Activated naive CD4-positive, alpha-beta T cell treated with anti-CD3 and anti-CD28 coated beads, Interleukin-2, amount 50 U/mL, for 16 hours (primary cell): Measurements from ENCODE around the gene PRSS57.
A peak's percentile ranks its signal among the peaks of the same experiment; 100 is the strongest.
"Not testable (repeated sequence)": the region's sequence is repeated elsewhere in the genome, so short reads cannot be mapped to it uniquely, and the experiment has no call there.

Source experiments
- DNase-seq: peaks from one replicate; pipeline ENCODE4 v3.0.0-alpha.2; 2020

The PRSS57 gene

GRCh38 chr19:666985-667573, 28.2 kb downstream of the PRSS57 start:
- DNase-seq: not testable (repeated sequence)

DNA sequence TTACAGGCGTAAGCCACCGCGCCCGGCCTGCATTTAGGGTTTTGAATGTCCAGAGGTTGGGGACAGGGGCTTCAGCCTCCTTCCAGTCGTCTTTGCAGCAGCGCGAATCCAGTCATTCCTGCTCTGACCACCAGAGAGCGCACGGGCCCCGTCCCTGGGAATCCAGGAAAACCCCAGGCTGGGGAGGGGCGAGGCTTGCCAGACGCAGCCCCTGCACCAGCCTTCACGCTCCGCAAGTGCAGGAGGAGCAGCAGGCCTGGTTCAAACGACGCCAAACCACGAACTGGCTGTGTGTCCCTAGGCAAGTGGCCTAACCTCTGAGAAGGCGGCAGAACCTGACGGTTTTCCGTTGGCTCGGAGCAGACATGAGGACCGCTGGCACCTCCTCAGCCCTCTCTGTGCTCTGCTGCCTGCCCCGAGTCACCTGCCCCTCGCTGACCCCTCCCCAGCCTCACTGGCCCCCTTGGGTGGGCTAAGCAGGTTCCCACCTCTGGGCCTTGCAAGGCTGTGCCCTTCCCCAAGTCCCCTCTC, 30.3 kb downstream of the PRSS57 start:
- peak; percentile 87 for DNase-seq

- DNase-seq: no peak
Observed at GRCh38 chr19:663682-664117, 31.6 kb downstream of the PRSS57 start.

DNA sequence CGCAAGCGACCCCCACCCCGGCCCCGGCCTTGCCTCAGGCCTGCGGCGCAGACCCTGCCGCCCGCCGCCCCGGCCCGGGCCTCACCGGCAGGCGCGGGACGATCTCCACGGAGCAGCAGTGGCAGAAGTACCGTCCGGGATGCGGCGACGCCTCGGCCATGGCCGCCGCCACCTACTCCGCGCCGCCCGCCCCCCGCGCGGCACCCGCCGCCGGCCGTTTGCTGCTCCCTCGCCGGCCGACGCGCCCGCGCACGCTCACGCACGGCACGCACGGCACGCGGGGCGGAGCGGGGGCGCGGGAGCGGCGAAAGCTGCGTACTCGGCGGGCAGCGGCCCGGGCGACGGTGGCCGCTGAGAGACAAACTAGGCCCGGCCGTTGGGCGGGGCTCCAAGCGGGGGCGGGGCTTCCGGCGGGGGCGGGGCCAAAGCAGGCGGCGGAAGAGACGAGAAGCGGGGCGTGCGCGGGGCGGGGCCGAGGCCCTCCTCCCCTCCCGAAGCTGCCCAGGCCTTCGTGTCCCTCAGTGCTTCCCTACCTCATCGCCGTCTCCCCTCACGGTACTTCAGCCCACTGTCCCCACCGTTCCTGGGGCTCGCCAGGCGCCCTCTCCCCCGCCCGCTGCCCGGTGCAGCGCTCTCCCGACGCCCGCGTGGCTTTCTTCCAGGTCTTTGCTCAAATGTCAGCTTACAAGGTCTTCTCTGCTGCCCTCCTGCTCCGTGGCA, 32.1 kb downstream of the PRSS57 start, which contains the start of gene RNF126:
RNF126 (minus strand) TSS at position 253 of the 720 bp plus-strand sequence; CDS start at position 160, 93 bp downstream.
- DNase-seq: peak; percentile 90

DNA sequence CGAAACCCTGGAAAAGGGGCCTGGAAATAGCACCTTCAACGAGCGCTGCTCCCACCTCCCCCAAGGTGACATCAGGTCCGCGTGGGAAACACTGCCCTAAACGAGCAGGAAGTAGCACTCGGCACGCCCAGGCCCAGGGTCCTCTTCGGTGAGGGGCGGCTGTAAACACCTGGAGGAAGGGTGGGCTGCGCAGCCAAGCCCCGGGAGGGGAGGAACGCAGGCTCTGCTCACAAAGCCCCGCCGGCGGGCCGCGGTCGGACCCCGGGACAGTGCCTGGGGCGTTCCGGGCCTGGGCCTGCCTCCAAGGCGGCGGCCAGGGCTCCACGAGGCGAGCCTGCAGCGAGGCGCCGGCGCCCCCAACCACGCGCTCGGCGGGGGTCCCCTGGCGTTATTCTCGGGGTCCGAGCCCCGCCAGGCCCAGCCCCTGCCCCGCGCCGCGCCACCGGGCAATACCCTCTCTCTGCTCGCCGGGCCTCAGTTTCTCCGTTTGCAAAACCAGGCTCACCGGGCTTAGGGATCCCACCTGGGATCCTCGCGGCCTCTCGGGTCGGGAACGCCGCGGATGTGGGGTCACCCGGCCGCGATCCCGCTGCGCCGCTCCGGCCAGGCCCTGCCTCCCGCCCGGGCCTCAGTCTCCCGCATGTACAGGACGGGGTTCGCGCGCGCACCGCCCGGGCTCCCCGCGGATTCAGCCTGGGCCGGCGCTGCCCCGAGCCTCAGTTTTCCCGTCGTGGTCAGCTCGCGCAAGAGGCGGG, 32.9 kb downstream of the PRSS57 start:
- DNase-seq: peak; percentile 80

GRCh38 chr19:661427-662196, 33.6 kb downstream of the PRSS57 start:
- peak; percentile 62 for DNase-seq

DNA sequence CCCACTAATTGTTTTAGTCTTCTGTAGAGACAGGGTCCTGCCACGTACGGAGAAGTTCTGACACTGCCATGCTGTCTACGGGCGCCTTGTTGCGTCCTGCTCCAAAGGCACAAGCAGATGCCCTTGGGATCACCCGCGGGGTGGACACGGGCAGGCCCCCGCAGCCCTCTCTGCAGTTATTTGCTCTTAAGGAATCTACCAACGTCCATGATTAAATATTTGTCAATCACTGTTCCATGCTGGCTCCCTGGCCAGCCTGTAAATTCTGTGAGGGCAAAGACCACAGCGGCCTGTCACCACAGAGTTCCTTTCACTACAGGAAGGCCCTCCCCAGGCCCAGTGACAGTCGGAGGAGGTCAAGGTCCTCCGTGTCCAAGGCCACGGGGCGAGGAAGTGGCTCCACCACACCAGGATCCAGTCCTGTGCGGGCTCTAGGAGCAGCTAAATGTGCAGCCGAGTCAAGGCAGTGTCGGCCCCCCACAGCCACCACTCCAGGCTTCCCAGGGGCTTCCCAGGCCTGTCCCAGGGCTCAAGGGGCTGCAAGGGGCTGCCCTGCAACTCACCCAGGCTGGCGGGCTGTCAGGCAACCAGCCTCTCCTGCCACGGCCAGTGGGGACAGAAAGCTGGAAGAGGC, 34.3 kb downstream of the PRSS57 start:
- peak; percentile 13 for DNase-seq

DNA sequence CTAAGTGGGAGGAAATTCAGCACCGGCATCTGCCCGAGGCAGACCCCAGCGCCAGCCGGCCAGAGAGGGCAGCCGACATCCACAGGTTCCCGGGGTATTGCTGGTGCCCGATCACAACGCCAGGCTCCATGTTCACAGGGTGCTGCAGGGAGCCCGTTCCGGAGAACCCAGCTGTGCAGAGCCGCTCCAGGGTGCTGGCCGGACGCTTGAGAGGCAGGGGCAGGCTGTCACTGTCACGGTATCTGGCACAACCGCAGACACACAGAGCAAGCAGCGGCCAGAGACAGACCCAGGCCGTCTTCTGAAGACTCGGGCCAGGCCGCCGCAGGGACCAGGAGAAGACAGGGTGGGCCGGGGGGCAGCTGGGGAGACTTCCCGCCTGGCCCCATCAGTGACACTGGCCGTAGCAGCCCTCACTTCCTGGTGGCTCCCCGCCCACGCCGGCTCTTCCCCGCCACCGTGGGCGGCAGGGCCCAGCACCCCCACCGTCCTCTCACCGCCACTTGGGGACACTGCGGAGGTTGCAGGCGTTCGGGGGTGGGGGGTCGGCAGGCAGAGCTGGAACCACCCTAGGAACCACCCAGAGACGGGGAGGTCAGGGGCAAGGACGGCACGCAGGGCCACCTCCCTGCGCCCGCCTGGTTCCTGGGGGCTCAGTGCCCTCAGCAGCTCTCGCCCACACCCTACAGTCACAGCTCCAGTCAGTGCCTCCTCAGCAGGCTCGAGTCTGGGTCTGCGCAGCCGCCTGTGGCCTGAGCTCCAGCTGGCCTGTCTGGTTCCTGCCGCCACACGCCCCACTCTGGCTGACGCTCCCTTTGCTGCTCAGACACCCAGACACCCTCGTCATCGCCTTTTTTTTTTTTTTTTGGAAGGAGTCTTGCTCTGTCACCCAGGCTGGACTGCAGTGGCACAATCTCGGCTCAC, 36.1 kb downstream of the PRSS57 start:
- no peak for DNase-seq

- no peak for DNase-seq
Observed at GRCh38 chr19:658059-658839, 37.0 kb downstream of the PRSS57 start.

GRCh38 chr19:657611-658010, 37.6 kb downstream of the PRSS57 start:
- DNase-seq: no peak

GRCh38 chr19:656751-657559, 38.3 kb downstream of the PRSS57 start:
- peak; percentile 12 for DNase-seq

DNA sequence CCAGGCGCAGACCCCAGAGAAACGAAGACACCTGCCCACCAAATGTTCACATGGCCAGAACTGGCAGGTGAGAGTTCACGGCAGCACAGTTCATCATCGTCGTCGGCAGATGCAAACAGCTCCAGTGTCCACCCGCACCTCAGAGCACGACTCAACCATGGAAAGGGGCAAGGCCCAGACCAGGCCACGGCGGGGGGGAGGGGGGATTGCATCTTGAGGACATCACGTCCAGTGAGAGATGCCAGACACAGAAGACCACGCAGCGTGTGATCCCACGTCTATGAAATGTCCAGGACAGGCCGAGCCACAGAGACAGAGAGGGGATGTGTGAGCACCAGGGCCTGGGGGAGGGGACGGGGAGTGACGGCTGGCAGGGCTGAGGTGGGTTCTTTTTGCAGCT, 39.6 kb downstream of the PRSS57 start:
- DNase-seq: no peak

- DNase-seq: no peak
Observed at GRCh38 chr19:653425-653824, 41.8 kb downstream of the PRSS57 start.

DNA sequence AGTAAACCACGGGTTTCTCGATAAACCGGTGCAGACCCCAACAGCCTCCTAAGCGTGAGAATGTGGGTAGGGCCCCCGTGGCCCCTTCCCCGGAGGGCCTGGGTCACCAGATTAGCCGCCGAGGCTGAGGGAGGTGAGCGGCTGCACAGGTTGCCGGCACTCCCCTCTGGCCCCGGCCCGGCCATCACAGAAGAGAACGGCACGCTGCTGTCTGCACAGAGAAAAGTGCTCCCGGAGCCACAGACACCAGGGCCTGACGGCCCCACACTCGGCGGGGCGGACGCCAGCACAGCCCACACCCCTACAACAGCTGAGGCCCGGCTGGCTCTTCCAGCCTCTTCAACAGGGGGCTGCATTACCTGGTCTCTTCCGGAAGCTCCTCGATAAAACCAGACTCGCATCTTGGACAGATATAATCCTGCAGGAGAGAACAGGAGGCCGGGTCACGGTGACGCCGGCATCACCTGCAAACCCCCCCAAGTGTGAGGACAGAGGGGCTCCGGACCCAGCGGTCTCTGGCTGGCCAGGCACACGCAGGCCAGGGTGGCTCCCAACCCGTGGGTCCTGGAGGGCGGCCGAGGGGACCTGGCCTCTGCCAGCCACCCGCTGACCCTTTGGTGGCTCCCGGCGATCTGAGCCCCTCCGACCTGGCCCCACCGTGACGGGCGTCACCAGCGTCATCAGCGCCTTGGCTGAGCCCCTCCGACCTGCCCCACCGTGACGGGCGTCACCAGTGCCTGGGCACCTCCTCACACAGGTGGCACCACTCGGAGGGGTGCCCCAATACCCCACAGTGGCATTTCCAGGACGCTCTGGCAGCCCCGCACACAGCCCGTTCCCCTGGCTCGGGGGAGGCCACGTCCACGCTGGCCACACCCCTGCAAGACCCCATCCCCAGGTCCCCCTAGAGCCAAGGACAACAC, 42.5 kb downstream of the PRSS57 start:
- no peak for DNase-seq

DNA sequence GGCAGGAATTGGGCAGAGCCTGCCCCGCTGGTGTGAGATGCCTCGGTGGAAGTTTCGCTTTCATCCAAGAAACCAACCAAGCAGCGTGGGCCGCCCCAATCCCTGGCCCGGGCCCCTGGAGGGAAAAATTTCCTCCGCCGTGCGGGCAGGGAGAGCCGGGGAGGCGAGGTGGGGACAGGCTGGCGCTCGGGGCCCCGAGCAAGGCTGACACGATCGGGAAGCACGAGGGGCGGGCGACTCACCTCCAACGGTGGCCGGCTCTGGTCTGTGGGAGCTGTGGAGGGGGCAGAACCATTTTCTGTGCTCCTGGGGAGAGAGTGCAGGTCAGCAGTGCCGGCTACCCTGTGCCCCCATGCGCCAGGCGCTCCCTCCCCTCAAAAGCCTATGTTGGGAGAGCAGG, 43.3 kb downstream of the PRSS57 start:
- no peak for DNase-seq

DNA sequence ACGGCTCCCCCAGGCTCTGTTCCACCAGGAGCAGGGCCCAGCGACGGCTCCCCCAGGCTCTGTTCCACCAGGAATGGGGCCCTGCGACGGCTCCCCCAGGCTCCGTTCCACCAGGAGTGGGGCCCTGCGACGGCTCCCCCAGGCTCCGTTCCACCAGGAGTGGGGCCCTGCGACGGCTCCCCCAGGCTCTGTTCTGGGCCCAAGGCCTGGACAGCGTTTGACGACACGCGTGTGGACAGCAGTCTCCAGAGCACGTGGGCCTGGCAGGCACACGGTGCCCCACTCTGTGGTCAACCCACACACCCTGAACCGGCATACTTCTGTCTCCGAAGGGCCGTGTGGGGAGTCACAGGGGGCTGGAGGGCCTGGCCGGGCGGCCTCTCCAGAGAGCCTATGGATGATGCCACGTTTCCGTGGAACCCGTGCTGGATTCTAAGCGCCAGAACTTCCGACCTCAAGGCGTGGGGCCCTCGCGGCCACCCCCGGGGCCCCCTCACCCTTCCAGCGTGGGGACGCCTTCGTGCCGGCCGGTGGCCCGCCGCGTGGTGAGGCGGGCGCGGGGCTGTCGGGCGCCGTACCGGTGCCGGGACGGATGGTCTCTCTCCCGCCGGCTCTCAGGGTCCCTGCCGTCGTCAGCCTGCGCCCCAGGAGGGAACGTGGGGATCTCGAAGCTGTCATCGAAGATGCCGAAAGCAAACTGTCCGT, 44.0 kb downstream of the PRSS57 start:
- DNase-seq: no peak

DNA sequence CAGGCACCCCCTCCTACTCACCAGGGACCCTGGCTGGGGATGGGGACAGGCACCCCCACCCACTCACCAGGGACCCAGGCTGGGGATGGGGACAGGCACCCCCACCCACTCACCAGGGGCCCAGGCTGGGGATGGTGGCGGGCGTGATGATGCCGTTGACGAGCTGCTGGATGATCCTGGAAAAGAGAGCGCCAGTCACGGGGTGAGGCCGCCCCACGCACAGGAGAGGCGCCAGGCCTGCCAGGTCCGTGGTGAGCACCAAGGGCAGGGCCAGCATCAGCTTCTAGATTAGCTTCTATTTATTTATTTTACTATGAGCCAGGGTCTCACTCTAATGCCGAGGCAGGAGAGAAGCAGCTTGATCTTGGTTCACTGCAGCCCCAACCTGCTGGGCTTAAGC, 45.1 kb downstream of the PRSS57 start:
- DNase-seq: no peak
